HepG2 (cell line): ENCODE data around the gene JMJD8. TPM values are rescaled to one million over a fixed set of nuclear protein-coding genes. Genes with fewer than 3 reads are reported as not detected.

Source experiments
- ATAC-seq: fragments of 200-7000 bp; cut with Tn5 transposase; 3 replicates; pipeline ENCODE4 v1.9.1; 2020; ENCODE audit warnings: mild to moderate bottlenecking, moderate library complexity
- BruUV-seq: library from RNA; stranded (reverse); fragments of 400-500 nt; replicated peaks from 2 replicates; lab custom pipeline; 2021; lab: Mats Ljungman, UMichigan
- CTCF ChIA-PET: fragments of 300-600 bp; formaldehyde crosslinking; extraction: SDS; loops from one replicate; lab custom pipeline; 2021; ENCODE audit warnings: low total read pairs, inconsistent platforms, low intra/inter-chr PET ratio; lab: Yijun Ruan, JAX
- POLR2A ChIA-PET: fragments of 350-600 bp; sonication (Branson Sonifier 250); formaldehyde crosslinking; loops from one replicate; lab custom pipeline; 2020; ENCODE audit warnings: antibody characterized with exemption, inconsistent platforms; lab: Yijun Ruan, JAX
- DNase-seq: peaks from one replicate; pipeline ENCODE4 v3.0.0-alpha.2; 2015; ENCODE audit warnings: low spot score
- FAIRE-seq: peaks from 3 replicates; lab custom pipeline; 2011; peaks lifted over from hg19 to GRCh38; lab: Jason Lieb, UNC
- H2AFZ ChIP-seq: one replicate; pipeline ENCODE4 v1.6.1; 2011; ENCODE audit warnings: low read length, inconsistent platforms
- H3K27ac ChIP-seq: fragments of 300-600 bp; 3 replicates; pipeline ENCODE4 v1.8.0; 2011; ENCODE audit warnings: mixed run types, mild to moderate bottlenecking, mixed read lengths, low read length, inconsistent platforms; ENCODE audit not compliant: insufficient read depth; ENCODE audit errors: extremely low read length
- H3K27me3 ChIP-seq, 2 experiments: fragments of 200-600 bp in 1 of 2; 2 replicates in 1 of 2; 3 replicates in 1 of 2; pipeline versions ENCODE4 v1.6.0 to v1.8.0; 2011; ENCODE audit warnings: low read length in 2 of 2, mild to moderate bottlenecking in 2 of 2, moderate library complexity in 2 of 2, inconsistent platforms in 1 of 2; ENCODE audit not compliant: insufficient read depth in 2 of 2, control insufficient read depth in 1 of 2
- H3K36me3 ChIP-seq, 2 experiments: fragments of 200-600 bp in 1 of 2; replicated peaks in 1 of 2; 2 replicates in 1 of 2; 3 replicates in 1 of 2; pipeline versions ENCODE4 v1.5.1 to v1.8.0; 2011; ENCODE audit warnings: low read length in 2 of 2, inconsistent platforms in 1 of 2; ENCODE audit not compliant: insufficient read depth in 2 of 2, control insufficient read depth in 1 of 2
- H3K4me1 ChIP-seq: 2 replicates; pipeline ENCODE4 v1.5.1; 2012; ENCODE audit warnings: low read length, inconsistent platforms; ENCODE audit not compliant: insufficient read depth
- H3K4me2 ChIP-seq: 2 replicates; pipeline ENCODE4 v1.6.0; 2011; ENCODE audit warnings: low read depth, low read length, inconsistent platforms
- H3K4me3 ChIP-seq, 3 experiments: fragments of 200-600 bp in 1 of 3; sonication (generic), shearing (Covaris generic) in 1 of 3; replicated peaks in 1 of 3; 2 replicates each; pipeline ENCODE4 v1.5.1; 2011 to 2016; ENCODE audit warnings: low read length in 3 of 3, inconsistent platforms in 2 of 3, low read depth in 2 of 3, mild to moderate bottlenecking in 2 of 3, control low read depth in 1 of 3, mixed read lengths in 1 of 3; ENCODE audit not compliant: insufficient read depth in 1 of 3
- H3K79me2 ChIP-seq: one replicate; pipeline ENCODE4 v1.6.1; 2011; ENCODE audit warnings: low read length, inconsistent platforms; ENCODE audit not compliant: insufficient read depth
- H3K9ac ChIP-seq: 2 replicates; pipeline ENCODE4 v1.6.0; 2011; ENCODE audit warnings: mild to moderate bottlenecking, low read depth, low read length, inconsistent platforms; ENCODE audit not compliant: insufficient read depth
- H3K9me3 ChIP-seq: 2 replicates; pipeline ENCODE4 v1.5.1; 2012; ENCODE audit warnings: mild to moderate bottlenecking, low read length
- H4K20me1 ChIP-seq: 2 replicates; pipeline ENCODE4 v1.6.0; 2011; ENCODE audit warnings: inconsistent platforms, mild to moderate bottlenecking, low read length, moderate library complexity; ENCODE audit not compliant: insufficient read depth
- ATF3 ChIP-seq: sonication (generic); formaldehyde crosslinking; IDR thresholded peaks from 2 replicates; pipeline ENCODE4 v1.4.0; 2020; ENCODE audit warnings: missing genetic modification reagents
- HNRNPUL1 ChIP-seq: fragments of 200-400 bp; formaldehyde crosslinking; IDR thresholded peaks from 2 replicates; pipeline ENCODE4 v1.6.1; 2017; ENCODE audit warnings: low read depth, mild to moderate bottlenecking, low read length, moderate library complexity
- POLR2A ChIP-seq, 2 experiments: IDR thresholded peaks; 2 replicates each; pipeline ENCODE4 v1.6.1; 2011; ENCODE audit warnings: low read depth in 2 of 2, low read length in 2 of 2, mild to moderate bottlenecking in 1 of 2, moderate library complexity in 1 of 2; ENCODE audit not compliant: insufficient read depth in 1 of 2
- PRMT3 ChIP-seq: sonication (generic); formaldehyde crosslinking; IDR thresholded peaks from 2 replicates; pipeline ENCODE4 v1.8.1; 2022; ENCODE audit warnings: low read depth, mild to moderate bottlenecking, moderate library complexity, missing genetic modification reagents, borderline replicate concordance
- RAD51 ChIP-seq: fragments of 450-650 bp; IDR thresholded peaks from 2 replicates; pipeline ENCODE4 v1.6.1; 2016; ENCODE audit warnings: borderline replicate concordance
- SP4 ChIP-seq: sonication (generic); formaldehyde crosslinking; IDR thresholded peaks from 2 replicates; pipeline ENCODE4 v1.8.1; 2023; ENCODE audit warnings: mild to moderate bottlenecking, missing genetic modification reagents
- SRY ChIP-seq: sonication (generic); formaldehyde crosslinking; IDR thresholded peaks from 2 replicates; pipeline ENCODE4 v1.8.0; 2022; ENCODE audit warnings: mild to moderate bottlenecking, missing genetic modification reagents
- ZNF225 ChIP-seq: sonication (generic); formaldehyde crosslinking; IDR thresholded peaks from 2 replicates; pipeline ENCODE4 v1.4.0; 2020; ENCODE audit warnings: mild to moderate bottlenecking, missing genetic modification reagents
- ZNF256 ChIP-seq: sonication (generic); formaldehyde crosslinking; conservative IDR thresholded peaks from 2 replicates; pipeline ENCODE4 v1.4.0; 2020; ENCODE audit warnings: missing genetic modification reagents
- ZNF563 ChIP-seq: sonication (generic); formaldehyde crosslinking; IDR thresholded peaks from 2 replicates; pipeline ENCODE4 v1.8.0; 2022; ENCODE audit warnings: mild to moderate bottlenecking, moderate library complexity, missing genetic modification reagents
- ZNF646 ChIP-seq: sonication (generic); formaldehyde crosslinking; IDR thresholded peaks from 2 replicates; pipeline ENCODE4 v1.9.0; 2021; ENCODE audit warnings: mild to moderate bottlenecking, missing genetic modification reagents
- ZNF772 ChIP-seq: sonication (generic); formaldehyde crosslinking; IDR thresholded peaks from 2 replicates; pipeline ENCODE4 v1.5.0; 2020; ENCODE audit warnings: mild to moderate bottlenecking, missing genetic modification reagents
- WGBS: methylation state at CpG from one replicate; pipeline ENCODE4 v1.1.6; 2017; ENCODE audit warnings: low lambda C conversion rate; 5-methylcytosine and 5-hydroxymethylcytosine counted together
- in situ Hi-C: cut with HindIII; loops from 2 replicates; pipeline ENCODE4 v1.10.0; 2017; ENCODE audit warnings: low pct_unique_long_range_greater_than_20kb; ENCODE audit not compliant: extremely low pct_ligation_motif_present
- intact Hi-C: fragments of 100-400 bp; cut with micrococcal nuclease; formaldehyde crosslinking; loops from one replicate; pipeline ENCODE4 v1.10.0; 2022; ENCODE audit not compliant: unreplicated experiment
- polyA plus RNA-seq, 8 experiments: library from polyadenylated mRNA; depleted of rRNA in 3 of 8; stranded (reverse) in 7 of 8; unstranded in 1 of 8; fragments of >200 nt; fragmentation: Illumina TruSeq in 4 of 8; extraction: Trizol in 4 of 8; gene quantifications; 2 replicates each; pipeline versions ENCODE4 v1.2.1 to v1.2.3, GENCODE V29; 2011 to 2016; ENCODE audit warnings: low read depth in 4 of 8, missing spikeins in 1 of 8, mixed read lengths in 1 of 8; ENCODE audit not compliant: insufficient read depth in 1 of 8
- total RNA-seq, 5 experiments: library from RNA; depleted of rRNA; stranded (reverse); fragments of >200 nt; fragmentation: Illumina TruSeq; extraction: Trizol; gene quantifications; 2 replicates each; pipeline ENCODE4 v1.2.3, GENCODE V29; 2016; ENCODE audit warnings: low read depth in 1 of 5
- TF ChIP-seq, protein P1 (sequence below): IDR thresholded peaks from 2 replicates; pipeline ENCODE4 v1.6.1; 2016; ENCODE audit warnings: low read depth, control low read depth

Gene JMJD8
- total and polyA plus RNA-seq, 2 of the 13 experiments (the other 11 are each of a cell fraction or from before 2014, with no cell fraction given), result 2.6 to 11.8 TPM

DNA sequence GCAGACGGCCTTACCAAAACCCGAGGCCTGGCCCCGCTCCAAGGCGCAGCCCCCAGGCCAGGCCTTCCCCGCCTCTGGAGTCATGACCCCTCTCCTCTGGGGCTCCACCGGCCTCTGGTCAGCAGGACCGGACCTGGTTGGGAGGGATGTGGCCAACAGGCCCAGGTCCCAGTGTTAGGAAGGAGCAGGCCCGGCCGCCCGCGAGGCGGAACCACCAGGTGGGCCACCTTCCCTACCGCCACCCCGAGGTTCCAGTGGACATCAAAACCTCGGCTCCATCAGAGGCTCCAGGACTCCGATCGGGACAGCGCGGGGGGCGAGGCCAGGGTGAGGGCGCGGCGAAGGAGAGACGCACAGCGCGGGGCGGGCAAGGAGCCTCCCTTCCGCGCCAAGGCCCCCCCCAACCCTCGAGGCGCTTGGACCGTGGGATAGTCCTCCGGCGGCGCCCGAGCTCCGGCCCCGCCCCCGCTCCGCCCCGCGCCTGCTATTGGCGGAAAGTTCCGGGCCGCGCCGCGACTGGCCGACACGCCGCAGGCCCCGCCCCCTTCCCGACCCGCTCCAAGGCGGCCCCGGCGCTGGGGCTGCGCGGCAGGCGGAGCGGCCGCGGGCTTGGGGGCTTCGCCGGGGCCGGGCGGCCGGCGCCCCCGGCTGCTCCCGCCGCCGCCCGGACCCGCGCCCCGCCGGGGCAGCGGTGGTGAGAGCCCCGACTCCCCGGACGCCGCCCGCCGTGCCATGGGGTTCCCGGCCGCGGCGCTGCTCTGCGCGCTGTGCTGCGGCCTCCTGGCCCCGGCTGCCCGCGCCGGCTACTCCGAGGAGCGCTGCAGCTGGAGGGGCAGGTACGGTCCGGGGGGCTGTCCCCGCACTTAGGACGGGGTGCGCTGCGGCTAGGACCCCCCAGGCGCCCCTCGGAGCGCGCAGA is 30.7 kb upstream of the JMJD8 start, which contains the start of gene METRN (continued):
- 0 out of 2 replicates have a peak, but pooled peaks have one; percentile 34 for TF ChIP-seq ZNF772 (CRISPR knock-in tag)
- peak; percentile 43; the same call in 1 of the 2 replicates for TF ChIP-seq ZNF225 (CRISPR knock-in tag)
- 0 out of 2 replicates have a peak, but pooled peaks have one; percentile 32 for TF ChIP-seq ZNF563 (CRISPR knock-in tag)

DNA sequence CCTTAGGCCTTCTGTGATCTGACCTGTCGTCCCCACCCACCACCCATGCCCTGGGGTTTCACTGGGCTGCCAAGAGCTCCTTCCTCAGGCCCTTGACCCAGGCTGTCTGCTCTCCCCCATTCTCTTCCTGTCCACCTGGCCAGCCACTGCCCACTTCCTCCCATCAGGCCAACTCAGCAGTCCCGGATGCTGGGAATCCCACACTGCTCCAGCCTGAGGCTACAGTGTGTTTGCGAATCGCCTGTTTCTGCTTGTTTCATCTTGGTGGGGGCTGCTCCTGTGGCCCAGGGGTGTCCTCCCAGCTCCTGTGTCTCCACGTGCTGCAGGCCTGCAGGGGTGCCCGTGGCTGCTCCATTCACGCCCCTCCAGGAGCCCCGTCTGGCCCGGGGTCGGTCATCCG is 29.9 kb upstream of the JMJD8 start:
- Histone ChIP-seq H3K4me3 (peak overlapping the region in 2 of 3 experiments; percentile 40 to 66; a peak in 3 of 6 replicates), H3K27ac (no peak overlapping the region), H3K4me2 (peak overlapping the region; percentile 78), H3K36me3 (no peaks in the 10 kb centered on the region), H3K79me2 (peaks cover 3% of the 10 kb centered on the region), H3K4me1 (peaks cover 38% of the 10 kb centered on the region), H3K9ac (no peak overlapping the region), H3K9me3 (no peaks in the 10 kb centered on the region), H4K20me1 (peaks cover 5% of the 10 kb centered on the region), H2AFZ (no peak overlapping the region), H3K27me3 (peaks cover 2 to 24% of the 10 kb centered on the region in 2 experiments; a peak in 3 of 5 replicates)
- ChIA-PET POLR2A (interaction anchor here (1.2 to 1.5 kb wide), 2 partner anchors 37 to 74 kb away, joined by 3 read pairs; partner anchors contain the start of genes CHTF18 and RPUSD1), CTCF (interaction anchor here (2.1 kb wide), 1 partner anchor 71 kb away, joined by 13 read pairs; no protein-coding TSS in a partner anchor)
- ATAC-seq (no peak; the same call in 2 of the 3 replicates), FAIRE-seq (no peak), DNase-seq (no peak)
- intact Hi-C loops, result no loop called here
- in situ Hi-C loops, result loop anchor here (5.0 kb wide), 1 partner anchor 73 kb away; the partner anchor contains the start of genes CHTF18 and RPUSD1
- 58% methylated on average over 8 of the region's 11 CpGs for WGBS
- no TSS peak for BruUV-seq
- no peak for TF ChIP-seq POLR2A (IDR thresholded peaks at IDR 0.05; ENCODE audit: insufficient read depth in 1 of 2, low read depth in 2 of 2, low read length in 2 of 2)
- TF ChIP-seq ZNF646 (CRISPR knock-in tag), result no peak
- no peak for TF ChIP-seq PRMT3 (CRISPR knock-in tag)
- TF ChIP-seq ATF3, result no peak
- TF ChIP-seq ZNF256 (CRISPR knock-in tag), result no peak
- 0 out of 2 replicates have a peak, but pooled peaks have one; percentile 3 for TF ChIP-seq SRY (CRISPR knock-in tag)
- TF ChIP-seq HNRNPUL1, result no peak
- no peak for TF ChIP-seq SP4 (CRISPR knock-in tag)
- TF ChIP-seq, protein P1, sequence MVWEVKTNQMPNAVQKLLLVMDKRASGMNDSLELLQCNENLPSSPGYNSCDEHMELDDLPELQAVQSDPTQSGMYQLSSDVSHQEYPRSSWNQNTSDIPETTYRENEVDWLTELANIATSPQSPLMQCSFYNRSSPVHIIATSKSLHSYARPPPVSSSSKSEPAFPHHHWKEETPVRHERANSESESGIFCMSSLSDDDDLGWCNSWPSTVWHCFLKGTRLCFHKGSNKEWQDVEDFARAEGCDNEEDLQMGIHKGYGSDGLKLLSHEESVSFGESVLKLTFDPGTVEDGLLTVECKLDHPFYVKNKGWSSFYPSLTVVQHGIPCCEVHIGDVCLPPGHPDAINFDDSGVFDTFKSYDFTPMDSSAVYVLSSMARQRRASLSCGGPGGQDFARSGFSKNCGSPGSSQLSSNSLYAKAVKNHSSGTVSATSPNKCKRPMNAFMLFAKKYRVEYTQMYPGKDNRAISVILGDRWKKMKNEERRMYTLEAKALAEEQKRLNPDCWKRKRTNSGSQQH (CRISPR knock-in tag), result no peak
- no peak for TF ChIP-seq RAD51
